GM18951 (cell line): ENCODE measurements around the gene NCAPD2.
"Not testable (repeated sequence)": the region's sequence is repeated elsewhere in the genome, so short reads cannot be mapped to it uniquely, and the experiment has no call there.

Experiments
- POLR2A ChIP-seq: IDR thresholded peaks from 4 replicates; pipeline ENCODE4 v1.6.1; 2011; ENCODE audit warnings: mild to moderate bottlenecking; ENCODE audit not compliant: insufficient read length, insufficient read depth; ENCODE audit errors: extremely low read depth
- in situ Hi-C: fragments of 300-500 bp; cut with MboI; formaldehyde crosslinking; loops from one replicate; pipeline ENCODE4 v1.12.0; 2022; ENCODE audit warnings: low sequenced_read_pairs, mixed read lengths, inconsistent platforms; ENCODE audit not compliant: unreplicated experiment

Gene NCAPD2

DNA sequence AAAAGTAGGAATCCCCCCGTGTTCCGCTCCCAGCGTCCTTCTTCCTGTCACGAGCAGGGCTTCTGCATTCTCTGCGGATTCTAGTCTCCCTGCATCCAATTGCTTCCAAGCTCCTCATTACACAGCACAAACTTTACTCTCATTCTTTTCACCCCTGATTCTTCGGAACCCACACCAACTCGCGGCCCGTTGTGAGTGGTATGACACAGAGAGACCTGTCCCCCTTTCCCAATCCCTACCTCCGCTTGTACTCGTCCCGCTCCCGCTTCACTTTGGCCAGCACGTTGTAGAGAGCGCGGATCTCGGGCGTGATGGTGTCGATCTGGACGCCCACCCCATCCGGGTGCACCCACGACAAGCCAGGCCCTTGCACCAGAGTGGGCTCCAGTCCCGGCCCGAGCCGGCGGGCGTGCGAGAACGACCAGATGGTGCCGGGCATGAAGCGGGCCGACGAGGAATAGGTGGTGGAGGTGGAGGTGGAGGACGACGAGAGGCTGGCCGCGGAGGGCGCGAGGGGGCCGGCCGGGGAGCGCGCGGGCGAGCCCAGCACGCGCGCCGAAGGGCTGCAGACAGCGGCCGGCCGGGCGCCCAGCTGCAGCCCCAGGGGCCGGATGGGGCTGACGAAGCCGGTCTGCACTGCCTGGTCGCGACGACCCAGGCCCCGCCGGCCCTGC, 61.3 kb downstream of the NCAPD2 start:
- in situ Hi-C loops = no loop called here
- no peak for TF ChIP-seq POLR2A

DNA sequence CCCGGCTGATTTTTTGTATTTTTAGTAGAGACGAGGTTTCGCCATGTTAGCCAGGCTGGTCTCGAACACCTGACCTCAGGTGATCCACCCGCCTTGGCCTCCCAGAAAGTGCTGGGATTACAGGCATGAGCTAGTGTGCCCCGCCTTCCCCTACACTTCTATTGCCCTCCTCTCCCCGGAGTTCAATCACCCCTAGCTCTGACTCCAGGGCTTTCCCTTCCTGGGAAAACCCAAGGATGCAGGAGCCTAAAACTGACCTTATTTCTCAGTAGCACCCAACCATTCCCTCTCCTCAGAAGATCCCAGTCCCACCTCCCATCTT, 62.6 kb downstream of the NCAPD2 start:
- in situ Hi-C loops = not testable (repeated sequence)

DNA sequence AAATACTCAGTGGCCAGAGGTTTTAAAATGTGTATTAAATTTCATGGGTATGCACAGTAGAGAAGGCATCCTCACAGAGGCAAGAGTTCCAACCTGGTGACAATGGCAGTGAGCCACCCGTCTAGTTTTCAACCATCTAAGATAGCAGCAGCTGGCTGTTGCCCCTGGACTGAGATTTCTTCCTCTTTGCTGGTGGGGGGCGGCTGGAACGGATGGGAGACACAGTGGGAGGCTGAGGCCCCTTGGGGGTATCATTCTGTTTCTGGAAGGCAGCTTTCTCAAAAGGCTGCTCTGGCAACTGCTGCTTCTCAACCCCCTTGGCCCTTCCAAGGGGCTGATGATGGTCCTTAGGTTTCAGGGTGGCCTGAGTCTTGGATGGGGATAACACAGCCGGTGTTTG, 63.0 kb downstream of the NCAPD2 start:
- in situ Hi-C loops = no loop called here
- no peak for TF ChIP-seq POLR2A

DNA sequence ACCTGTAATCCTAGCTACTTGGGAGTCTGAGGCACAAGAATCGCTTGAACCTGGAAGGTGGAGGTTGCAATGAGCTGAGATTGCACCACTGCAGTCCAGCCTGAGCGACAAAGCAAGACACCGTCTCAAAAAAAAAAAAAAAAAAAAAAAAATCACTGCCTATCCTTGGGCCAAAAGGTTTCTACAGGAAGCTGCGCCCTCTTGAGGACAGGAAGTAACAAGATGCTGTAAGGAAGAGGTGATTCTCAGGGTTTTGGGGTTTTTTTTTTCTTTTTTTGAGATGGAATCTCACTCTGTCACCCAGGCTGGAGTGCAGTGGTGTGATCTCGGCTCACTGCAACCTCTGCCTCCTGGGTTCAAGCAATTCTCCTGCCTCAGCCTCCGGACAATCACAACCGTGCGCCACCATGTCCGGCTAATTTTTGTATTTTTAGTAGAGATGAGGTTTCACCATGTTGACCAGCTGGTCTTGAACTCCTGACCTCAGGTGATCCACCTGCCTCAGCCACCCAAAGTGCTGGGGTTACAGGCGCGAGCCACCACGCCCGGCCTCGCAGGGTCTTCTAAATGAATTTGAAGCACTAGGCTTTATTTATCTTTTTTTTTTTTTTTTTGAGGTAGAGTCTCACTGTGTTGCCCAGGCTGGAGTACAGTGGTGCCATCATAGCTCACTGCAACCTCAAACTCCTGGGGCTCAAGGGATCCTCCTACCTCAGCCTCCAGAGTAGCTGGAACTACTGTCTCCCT, 64.3 kb downstream of the NCAPD2 start:
- in situ Hi-C loops = not testable (repeated sequence)

DNA sequence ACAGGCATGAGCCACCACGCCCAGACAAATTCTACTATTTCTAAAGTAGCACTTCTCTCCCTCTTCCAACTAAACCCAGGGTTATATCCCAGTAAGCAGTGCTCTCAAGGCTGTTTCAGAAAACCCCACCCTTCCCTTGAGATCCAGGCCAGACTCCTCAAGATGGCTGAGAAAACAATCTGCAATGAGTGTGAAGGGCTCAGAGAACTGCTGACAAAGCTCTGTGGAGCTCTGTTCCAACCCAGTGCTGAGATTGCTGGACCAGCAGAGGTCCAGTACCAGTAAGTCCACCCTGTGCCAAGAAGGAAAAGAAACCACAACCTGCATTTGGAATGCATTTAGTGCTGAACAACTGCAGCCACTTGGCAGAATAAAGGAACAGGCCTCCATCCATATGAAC, 65.6 kb downstream of the NCAPD2 start:
- TF ChIP-seq POLR2A = no peak
- in situ Hi-C loops = no loop called here

DNA sequence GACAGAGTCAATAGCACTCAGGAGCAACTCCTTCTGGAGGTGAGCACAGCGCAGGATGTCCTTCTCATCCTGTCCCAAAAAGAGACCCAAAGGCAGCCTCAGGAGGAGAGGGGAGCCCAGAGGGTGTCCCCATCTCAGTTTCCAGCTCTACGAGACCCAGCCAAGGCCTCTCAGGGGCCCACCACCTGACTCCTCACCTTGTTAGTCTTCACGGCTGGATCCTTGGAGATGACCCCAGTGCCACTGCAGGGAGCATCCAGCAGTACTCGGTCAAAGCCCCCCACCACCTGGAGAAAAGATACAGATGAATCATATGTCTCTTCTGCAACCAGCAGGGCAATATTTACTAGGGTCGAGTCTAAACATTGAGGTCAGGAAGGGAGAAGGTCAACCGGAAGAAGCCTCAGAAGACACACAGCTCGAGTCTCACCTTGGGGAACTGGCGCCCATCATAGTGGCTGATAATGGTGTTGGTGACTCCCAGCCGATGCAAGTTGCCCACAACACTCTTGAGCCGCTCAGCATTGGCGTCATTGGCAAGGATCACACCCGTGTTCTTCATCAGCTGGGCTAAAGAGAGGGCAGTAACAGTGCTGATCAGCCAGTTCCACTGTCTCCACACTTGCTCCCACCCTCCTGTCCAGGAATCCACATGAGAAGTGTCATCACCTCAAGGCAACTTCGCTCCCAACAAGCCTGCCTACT, 66.8 kb downstream of the NCAPD2 start:
- in situ Hi-C loops = no loop called here
- TF ChIP-seq POLR2A = no peak

DNA sequence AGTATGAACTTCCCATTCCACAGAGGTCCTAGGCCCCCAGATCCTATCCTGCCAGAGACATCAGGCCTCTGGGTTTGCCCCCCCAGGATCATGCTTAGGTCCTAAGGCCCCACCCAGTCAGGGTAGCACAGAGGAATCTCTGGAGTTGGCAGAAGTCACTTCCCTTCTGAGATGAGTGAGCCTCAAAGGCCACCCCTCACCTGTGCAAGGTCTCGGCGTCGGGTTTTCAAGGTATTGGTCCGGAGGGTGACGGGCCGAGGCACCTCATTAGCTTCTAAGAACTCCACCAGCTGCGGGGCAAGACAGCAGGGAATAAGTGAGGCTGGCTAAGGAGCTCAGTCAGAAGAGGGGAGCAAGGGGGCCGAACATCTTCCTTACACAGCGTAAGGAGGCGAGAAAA, 69.0 kb downstream of the NCAPD2 start:
- TF ChIP-seq POLR2A = no peak
- in situ Hi-C loops = no loop called here

DNA sequence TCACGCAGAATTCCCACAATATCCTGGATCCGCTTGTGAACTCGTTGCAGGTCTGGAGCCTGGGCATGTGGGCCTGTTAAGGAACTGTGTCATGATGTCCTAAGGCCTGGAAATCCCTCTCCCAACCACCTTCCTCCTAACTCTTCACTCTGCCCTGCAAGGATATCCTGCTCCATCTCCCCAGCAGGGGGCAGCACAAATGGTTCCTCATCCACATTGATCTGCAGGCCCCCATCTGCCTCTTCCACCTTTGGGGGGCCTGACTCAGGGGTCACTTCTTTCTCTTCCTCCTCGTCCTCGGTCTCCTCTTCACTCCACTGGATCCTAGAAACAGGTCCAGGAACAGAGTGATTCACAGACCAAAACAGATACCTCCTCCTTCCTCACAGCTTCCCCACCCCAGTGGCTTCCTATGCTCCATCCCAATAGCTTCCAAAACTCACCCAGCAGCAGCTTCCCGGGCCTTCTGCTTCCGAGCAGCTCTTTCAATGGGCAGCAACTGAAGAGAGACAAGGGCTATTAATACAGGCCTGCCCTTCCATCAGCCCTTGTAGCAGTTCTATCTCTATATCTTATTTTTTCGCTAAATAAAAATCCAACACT, 69.6 kb downstream of the NCAPD2 start:
- TF ChIP-seq POLR2A = no peak

DNA sequence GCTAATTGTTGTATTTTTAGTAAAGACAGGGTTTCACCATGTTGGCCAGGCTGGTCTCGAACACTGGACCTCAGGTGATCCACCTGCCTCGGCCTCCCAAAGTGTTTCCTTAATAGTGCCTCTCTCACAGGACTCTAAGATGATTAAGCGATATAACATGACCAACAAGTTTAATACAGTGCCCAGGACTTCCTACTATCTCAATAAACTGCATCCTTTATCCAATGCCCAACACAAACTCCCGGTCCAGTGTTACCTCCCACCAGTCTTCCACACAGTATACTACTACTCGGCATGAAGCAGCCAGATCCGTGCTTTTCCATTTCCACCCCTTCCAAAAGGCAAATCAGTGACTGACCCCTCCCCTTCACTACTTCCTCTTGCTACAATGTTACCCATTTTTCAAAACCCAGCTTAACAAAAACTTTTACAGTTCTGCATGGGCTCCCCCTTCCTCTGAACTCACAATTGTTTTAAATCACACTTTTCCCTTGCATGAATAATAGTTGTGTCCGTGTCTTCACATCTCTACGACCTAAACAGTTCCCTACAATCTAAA, 73.3 kb downstream of the NCAPD2 start:
- TF ChIP-seq POLR2A = no peak
- in situ Hi-C loops = no loop called here

More for the DNA sequence above, 69.6 kb downstream of the NCAPD2 start:
- in situ Hi-C loops = no loop called here

DNA sequence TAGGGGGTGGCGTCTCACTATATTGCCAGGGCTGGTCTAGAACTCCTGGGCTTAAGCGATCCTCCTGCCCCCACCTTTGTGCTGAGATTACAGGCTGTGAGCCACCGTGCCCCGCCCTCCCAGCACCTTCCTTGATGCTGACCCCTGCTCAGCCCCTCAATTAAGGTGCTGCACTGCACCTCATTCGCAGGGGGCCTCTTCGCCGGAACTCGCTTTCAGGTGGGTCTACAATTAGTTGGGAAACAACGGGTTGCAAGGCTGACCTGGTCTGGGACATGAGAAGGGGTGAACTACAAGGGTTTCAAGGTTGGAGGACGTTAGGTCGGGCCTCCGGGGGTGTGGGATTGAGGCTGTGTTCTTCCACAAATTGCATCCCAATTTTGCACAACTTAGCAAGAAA, 75.4 kb downstream of the NCAPD2 start:
- TF ChIP-seq POLR2A = no peak
- in situ Hi-C loops = no loop called here

DNA sequence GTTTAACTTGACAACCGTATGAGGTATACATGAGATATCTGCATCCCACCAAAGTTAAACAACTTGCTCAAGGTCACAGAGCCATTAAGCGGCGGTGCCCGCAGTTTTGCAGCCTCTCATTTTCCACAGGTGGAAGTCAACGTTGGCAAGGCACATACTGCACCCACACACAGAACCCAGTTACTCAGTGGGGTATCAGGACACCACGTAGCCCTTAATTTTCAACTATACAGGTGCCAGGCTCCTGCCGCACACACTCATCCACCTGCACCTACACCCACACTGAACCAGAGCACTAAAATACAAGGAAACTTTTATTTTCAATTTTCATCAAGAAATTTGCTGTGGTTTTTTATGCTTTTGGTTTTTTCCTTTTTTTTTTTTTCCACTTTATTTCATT, 75.9 kb downstream of the NCAPD2 start:
- in situ Hi-C loops = no loop called here
- no peak for TF ChIP-seq POLR2A

DNA sequence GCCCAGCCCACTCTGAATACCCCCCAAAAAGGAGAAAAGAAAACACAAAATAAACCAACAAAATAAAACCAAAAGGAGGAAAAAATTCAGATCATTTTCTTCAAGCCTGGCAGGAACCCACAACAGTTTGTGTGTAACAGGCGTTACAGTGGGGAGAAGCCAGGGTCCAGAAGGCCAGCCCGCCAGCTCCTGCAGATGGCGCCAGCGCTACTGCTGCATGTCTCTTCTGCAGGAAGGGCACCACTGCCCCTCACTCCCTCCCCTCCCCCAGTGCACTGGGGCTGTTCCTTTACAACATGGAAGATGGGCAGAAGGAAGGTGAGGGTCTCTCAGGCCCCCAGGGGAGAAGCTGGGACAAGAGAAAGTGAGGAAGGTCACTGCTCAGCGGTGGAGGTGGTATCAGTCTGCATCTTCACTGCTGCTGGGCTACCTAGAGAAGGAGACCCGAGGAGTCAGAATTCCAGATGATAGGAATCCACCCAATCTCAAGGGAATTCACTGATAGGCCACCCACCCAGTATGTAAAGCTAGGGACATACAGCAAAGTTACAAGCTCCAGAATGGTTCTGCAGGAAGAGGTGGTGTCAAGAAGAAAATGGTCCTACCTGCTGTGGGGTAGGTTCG, 76.5 kb downstream of the NCAPD2 start:
- no peak for TF ChIP-seq POLR2A
- in situ Hi-C loops = no loop called here

DNA sequence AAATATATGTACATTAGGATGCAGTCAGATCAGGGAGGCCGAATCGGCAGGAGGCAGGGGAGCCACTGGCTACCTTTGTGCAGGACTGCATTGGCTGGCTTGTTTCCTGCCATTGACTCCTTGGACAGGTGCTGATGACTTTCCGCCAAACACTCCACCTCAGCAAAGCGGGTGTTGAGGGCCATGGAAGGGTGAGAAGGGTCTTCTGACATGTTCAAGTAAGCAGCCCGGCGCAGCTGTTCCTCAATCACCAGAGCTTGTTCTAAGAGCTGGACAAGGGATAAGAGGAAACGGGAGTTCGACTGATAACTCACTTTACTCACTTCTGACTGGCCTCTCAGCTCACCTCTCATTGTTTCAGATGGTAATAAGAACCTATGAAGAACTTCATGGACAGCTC, 79.1 kb downstream of the NCAPD2 start:
- in situ Hi-C loops = no loop called here
- no peak for TF ChIP-seq POLR2A
